ENCODE results near the gene GOLT1B. TPM values are rescaled to one million over a fixed set of nuclear protein-coding genes. Genes with fewer than 3 reads are reported as not detected.

Gene GOLT1B
- total RNA-seq, 1 donor from 2014 or later: 67.1 TPM

DNA sequence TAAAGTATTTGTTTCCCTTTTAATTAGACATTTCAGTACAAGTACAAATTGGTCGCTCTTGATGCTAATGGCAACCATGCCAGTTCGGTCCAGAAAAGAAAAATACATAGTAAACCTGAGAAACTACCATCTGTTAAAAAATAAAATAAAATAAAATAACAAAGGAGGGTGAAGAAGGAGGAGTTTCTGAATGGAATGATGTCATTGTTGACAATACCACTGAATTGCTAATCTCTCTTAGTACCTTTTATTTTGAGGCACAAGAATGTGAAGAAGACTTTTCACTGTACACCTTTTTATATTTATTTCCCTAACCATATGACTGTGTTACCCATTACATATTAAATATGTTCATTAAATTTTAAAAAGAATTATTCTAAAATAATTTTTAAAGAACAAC is 44.0 kb downstream of the GOLT1B start:
- DNase-seq (ENCODE audit: low read depth) (no peak), FAIRE-seq (no peak)
- no peak for TF ChIP-seq CTCF (IDR thresholded peaks at IDR 0.05; ENCODE audit: insufficient read depth, low read length, severe bottlenecking)
- no peaks in the 10 kb centered on the region for H3K27me3 ChIP-seq (ENCODE audit: control insufficient read depth, insufficient read depth, low read length)
- no peak overlapping the region for H3K4me3 ChIP-seq (ENCODE audit: low read depth, low read length)
- no peaks in the 10 kb centered on the region for H3K36me3 ChIP-seq (ENCODE audit: control insufficient read depth, insufficient read depth, low read length)

GRCh38 chr12:21546716-21547115 is 45.1 kb downstream of the GOLT1B start:
- FAIRE-seq: no peak

DNA sequence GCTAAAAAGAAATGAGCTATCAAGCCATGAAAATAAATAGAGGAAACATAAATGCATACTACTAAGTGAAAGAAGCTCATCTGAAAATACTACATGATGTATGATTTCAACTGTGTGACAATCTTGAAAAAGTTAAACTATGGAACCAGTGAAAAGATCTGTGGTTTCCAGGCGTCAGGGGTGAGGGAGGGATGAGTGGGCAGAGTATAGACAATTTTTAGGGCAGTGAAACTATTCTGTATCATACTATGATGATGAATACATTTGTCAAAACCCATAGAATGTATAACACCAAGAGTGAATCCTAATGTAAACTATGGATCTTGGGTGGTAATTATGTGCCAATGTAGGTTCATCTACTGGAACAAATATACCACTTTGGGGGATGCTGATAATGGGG is 45.8 kb downstream of the GOLT1B start:
- DNase-seq (ENCODE audit: low read depth) (no peak), FAIRE-seq (no peak)
- no peak for TF ChIP-seq CTCF (IDR thresholded peaks at IDR 0.05; ENCODE audit: insufficient read depth, low read length, severe bottlenecking)
- Histone ChIP-seq H3K4me3 (ENCODE audit: low read depth, low read length) (no peak overlapping the region), H3K36me3 (ENCODE audit: control insufficient read depth, insufficient read depth, low read length) (no peaks in the 10 kb centered on the region), H3K27me3 (ENCODE audit: control insufficient read depth, insufficient read depth, low read length) (no peaks in the 10 kb centered on the region)

More at GRCh38 chr12:21546716-21547115, 45.1 kb downstream of the GOLT1B start:
- no peak for TF ChIP-seq CTCF (IDR thresholded peaks at IDR 0.05; ENCODE audit: insufficient read depth, low read length, severe bottlenecking)
- no peak for DNase-seq (ENCODE audit: low read depth)
- Histone ChIP-seq H3K27me3 (ENCODE audit: control insufficient read depth, insufficient read depth, low read length) (no peaks in the 10 kb centered on the region), H3K4me3 (ENCODE audit: low read depth, low read length) (no peak overlapping the region), H3K36me3 (ENCODE audit: control insufficient read depth, insufficient read depth, low read length) (no peaks in the 10 kb centered on the region)

- Histone ChIP-seq H3K36me3 (ENCODE audit: control insufficient read depth, insufficient read depth, low read length) (no peaks in the 10 kb centered on the region), H3K27me3 (ENCODE audit: control insufficient read depth, insufficient read depth, low read length) (no peaks in the 10 kb centered on the region), H3K4me3 (ENCODE audit: low read depth, low read length) (no peak overlapping the region)
- TF ChIP-seq CTCF (IDR thresholded peaks at IDR 0.05; ENCODE audit: insufficient read depth, low read length, severe bottlenecking): no peak
- DNase-seq (ENCODE audit: low read depth): no peak
- no peak for FAIRE-seq
Observed at GRCh38 chr12:21551841-21552465, 50.4 kb downstream of the GOLT1B start.

GRCh38 chr12:21552635-21553328 is 51.2 kb downstream of the GOLT1B start:
- no peak for TF ChIP-seq CTCF (IDR thresholded peaks at IDR 0.05; ENCODE audit: insufficient read depth, low read length, severe bottlenecking)
- DNase-seq (ENCODE audit: low read depth): no peak
- Histone ChIP-seq H3K4me3 (ENCODE audit: low read depth, low read length) (no peak overlapping the region), H3K36me3 (ENCODE audit: control insufficient read depth, insufficient read depth, low read length) (no peaks in the 10 kb centered on the region), H3K27me3 (ENCODE audit: control insufficient read depth, insufficient read depth, low read length) (no peaks in the 10 kb centered on the region)
- FAIRE-seq: no peak
